HEK293 (cell line): Measurements from ENCODE around the gene FDXR.

ENCODE experiments used
- CTCF ChIA-PET: fragments of 350-600 bp; formaldehyde crosslinking; extraction: SDS; loops from one replicate; lab custom pipeline; 2021; ENCODE audit warnings: antibody characterized with exemption; lab: Yijun Ruan, JAX
- POLR2A ChIA-PET: fragments of 300-600 bp; formaldehyde crosslinking; extraction: SDS; loops from one replicate; lab custom pipeline; 2020; ENCODE audit warnings: antibody characterized with exemption, inconsistent platforms; lab: Yijun Ruan, JAX
- H3K27ac ChIP-seq: fragments of 200-500 bp; sonication (Bioruptor generic); 2 replicates; pipeline ENCODE4 v1.5.1; 2014; ENCODE audit warnings: low read depth, low read length, control low read depth, inconsistent platforms; ENCODE audit errors: extremely low read depth
- H3K36me3 ChIP-seq, 2 experiments: fragments of 200-500 bp in 1 of 2; sonication (Bioruptor generic) in 1 of 2; 1 replicate in 1 of 2; 2 replicates in 1 of 2; pipeline ENCODE4 v1.5.1; 2014 to 2017; ENCODE audit warnings: inconsistent platforms in 2 of 2, low read length in 2 of 2; ENCODE audit not compliant: control insufficient read depth in 2 of 2, insufficient read depth in 1 of 2
- H3K4me1 ChIP-seq: fragments of 200-500 bp; sonication (Bioruptor generic); 2 replicates; pipeline ENCODE4 v1.5.1; 2014; ENCODE audit warnings: mild to moderate bottlenecking, low read length, inconsistent platforms; ENCODE audit not compliant: control insufficient read depth, insufficient read depth
- H3K4me3 ChIP-seq: 2 replicates; pipeline ENCODE4 v1.5.1; 2011; ENCODE audit warnings: low read depth, mild to moderate bottlenecking, control low read depth, low read length, moderate library complexity
- H3K9me3 ChIP-seq: fragments of 200-500 bp; sonication (Bioruptor generic); 2 replicates; pipeline ENCODE4 v1.5.1; 2014; ENCODE audit warnings: low read depth, low read length, inconsistent platforms; ENCODE audit not compliant: control insufficient read depth, insufficient read depth
- GLIS2 ChIP-seq: fragments of 450-650 bp; formaldehyde crosslinking; IDR thresholded peaks from 2 replicates; pipeline ENCODE4 v1.5.1; 2016; ENCODE audit warnings: missing biosample characterization, missing genetic modification characterization
- HOXC10 ChIP-seq: sonication (generic); formaldehyde crosslinking; IDR thresholded peaks from 2 replicates; pipeline ENCODE4 v1.8.1; 2023; ENCODE audit warnings: mild to moderate bottlenecking, missing genetic modification reagents
- SP2 ChIP-seq: fragments of 450-650 bp; formaldehyde crosslinking; IDR thresholded peaks from 2 replicates; pipeline ENCODE4 v1.5.1; 2016; ENCODE audit warnings: missing biosample characterization, missing genetic modification characterization
- TRIM28 ChIP-seq: IDR thresholded peaks from 2 replicates; pipeline ENCODE4 v1.6.1; 2011; ENCODE audit warnings: low read length, control low read depth, borderline replicate concordance
- WT1 ChIP-seq: fragments of 450-650 bp; formaldehyde crosslinking; IDR thresholded peaks from 2 replicates; pipeline ENCODE4 v1.5.1; 2016; ENCODE audit warnings: missing biosample characterization, missing genetic modification characterization
- YY2 ChIP-seq: fragments of 450-650 bp; formaldehyde crosslinking; IDR thresholded peaks from 2 replicates; pipeline ENCODE4 v1.5.1; 2016; ENCODE audit warnings: missing biosample characterization, missing genetic modification characterization
- ZFP69B ChIP-seq: fragments of 450-650 bp; formaldehyde crosslinking; IDR thresholded peaks from 2 replicates; pipeline ENCODE4 v1.5.1; 2016; ENCODE audit warnings: missing biosample characterization, missing genetic modification characterization
- ZNF132 ChIP-seq: fragments of 450-650 bp; formaldehyde crosslinking; IDR thresholded peaks from 2 replicates; pipeline ENCODE4 v1.5.1; 2017; ENCODE audit warnings: missing biosample characterization, missing genetic modification characterization, borderline replicate concordance
- ZNF138 ChIP-seq: fragments of 450-650 bp; formaldehyde crosslinking; IDR thresholded peaks from 2 replicates; pipeline ENCODE4 v1.5.1; 2016; ENCODE audit warnings: missing biosample characterization, missing genetic modification characterization, borderline replicate concordance
- ZNF146 ChIP-seq: fragments of 450-650 bp; formaldehyde crosslinking; IDR thresholded peaks from 2 replicates; pipeline ENCODE4 v1.5.1; 2016; ENCODE audit warnings: missing biosample characterization, missing genetic modification characterization
- ZNF175 ChIP-seq: fragments of 450-650 bp; formaldehyde crosslinking; IDR thresholded peaks from 2 replicates; pipeline ENCODE4 v1.5.1; 2016; ENCODE audit warnings: missing biosample characterization, missing genetic modification characterization
- ZNF19 ChIP-seq: fragments of 450-650 bp; formaldehyde crosslinking; IDR thresholded peaks from 2 replicates; pipeline ENCODE4; 2016; ENCODE audit warnings: missing biosample characterization, missing genetic modification characterization, low read depth
- ZNF404 ChIP-seq: fragments of 450-650 bp; formaldehyde crosslinking; IDR thresholded peaks from 2 replicates; pipeline ENCODE4 v1.5.1; 2017; ENCODE audit warnings: missing biosample characterization, missing genetic modification characterization
- ZNF488 ChIP-seq: fragments of 450-650 bp; formaldehyde crosslinking; IDR thresholded peaks from 2 replicates; pipeline ENCODE4 v1.5.1; 2016; ENCODE audit warnings: missing biosample characterization, missing genetic modification characterization
- ZNF501 ChIP-seq: fragments of 450-650 bp; formaldehyde crosslinking; IDR thresholded peaks from 2 replicates; pipeline ENCODE4 v1.5.1; 2016; ENCODE audit warnings: missing biosample characterization, missing genetic modification characterization
- ZNF510 ChIP-seq: fragments of 450-650 bp; formaldehyde crosslinking; IDR thresholded peaks from 2 replicates; pipeline ENCODE4 v1.5.1; 2018; ENCODE audit warnings: mild to moderate bottlenecking, missing genetic modification characterization, missing biosample characterization; ENCODE audit not compliant: insufficient replicate concordance
- ZNF558 ChIP-seq: fragments of 450-650 bp; formaldehyde crosslinking; IDR thresholded peaks from 2 replicates; pipeline ENCODE4 v1.5.1; 2016; ENCODE audit warnings: missing biosample characterization, missing genetic modification characterization
- ZNF624 ChIP-seq: fragments of 450-650 bp; formaldehyde crosslinking; IDR thresholded peaks from 2 replicates; pipeline ENCODE4 v1.5.1; 2017; ENCODE audit warnings: missing biosample characterization, missing genetic modification characterization
- ZNF629 ChIP-seq: fragments of 450-650 bp; formaldehyde crosslinking; IDR thresholded peaks from 2 replicates; pipeline ENCODE4 v1.5.1; 2017; ENCODE audit warnings: missing biosample characterization, missing genetic modification characterization
- ZNF658 ChIP-seq: fragments of 450-650 bp; formaldehyde crosslinking; IDR thresholded peaks from 2 replicates; pipeline ENCODE4; 2016; ENCODE audit warnings: missing biosample characterization, missing genetic modification characterization
- ZNF792 ChIP-seq: fragments of 450-650 bp; formaldehyde crosslinking; IDR thresholded peaks from 2 replicates; pipeline ENCODE4 v1.5.1; 2016; ENCODE audit warnings: missing biosample characterization, missing genetic modification characterization
- ZNF830 ChIP-seq: fragments of 450-650 bp; IDR thresholded peaks from 2 replicates; pipeline ENCODE4 v1.5.0; 2018; ENCODE audit warnings: missing biosample characterization, missing genetic modification characterization, low read depth, mild to moderate bottlenecking, moderate library complexity
- TF ChIP-seq, protein P1 (sequence below): fragments of 450-650 bp; formaldehyde crosslinking; conservative IDR thresholded peaks from 2 replicates; pipeline ENCODE4 v1.5.1; 2016; ENCODE audit warnings: low read depth, missing biosample characterization, missing genetic modification characterization
- TF ChIP-seq, protein P2 (sequence below): fragments of 450-650 bp; formaldehyde crosslinking; IDR thresholded peaks from 2 replicates; pipeline ENCODE4 v1.5.1; 2016; ENCODE audit warnings: missing biosample characterization, missing genetic modification characterization
- TF ChIP-seq, protein P3 (sequence below): fragments of 450-650 bp; formaldehyde crosslinking; IDR thresholded peaks from 2 replicates; pipeline ENCODE4 v1.5.1; 2016; ENCODE audit warnings: missing biosample characterization, missing genetic modification characterization

Gene FDXR

GRCh38 chr17:74819801-74820436, 52.9 kb downstream of the FDXR start:
- CTCF ChIA-PET = interaction anchor here (0.6 to 1.0 kb wide), 2 partner anchors 9 to 48 kb away, joined by 3 to 5 read pairs; no protein-coding TSS in a partner anchor
- Histone ChIP-seq H3K4me1 (no peaks in the 10 kb centered on the region), H3K27ac (no peak overlapping the region), H3K36me3 (peaks cover 0 to 46% of the 10 kb centered on the region in 2 experiments; a peak in 1 of 3 replicates), H3K9me3 (no peaks in the 10 kb centered on the region), H3K4me3 (no peak overlapping the region)
- POLR2A ChIA-PET = no interaction called here
- TF ChIP-seq YY2 (tag by site-specific recombination) = no peak
- TF ChIP-seq ZNF658 (tag by site-specific recombination) = no peak
- no peak for TF ChIP-seq ZNF624 (tag by site-specific recombination)
- TF ChIP-seq ZFP69B (tag by site-specific recombination) = no peak
- no peak for TF ChIP-seq ZNF175 (tag by site-specific recombination)
- no peak for TF ChIP-seq HOXC10 (CRISPR knock-in tag)
- TF ChIP-seq ZNF488 (tag by site-specific recombination) = no peak
- no peak for TF ChIP-seq SP2 (tag by site-specific recombination)
- TF ChIP-seq, protein P1, sequence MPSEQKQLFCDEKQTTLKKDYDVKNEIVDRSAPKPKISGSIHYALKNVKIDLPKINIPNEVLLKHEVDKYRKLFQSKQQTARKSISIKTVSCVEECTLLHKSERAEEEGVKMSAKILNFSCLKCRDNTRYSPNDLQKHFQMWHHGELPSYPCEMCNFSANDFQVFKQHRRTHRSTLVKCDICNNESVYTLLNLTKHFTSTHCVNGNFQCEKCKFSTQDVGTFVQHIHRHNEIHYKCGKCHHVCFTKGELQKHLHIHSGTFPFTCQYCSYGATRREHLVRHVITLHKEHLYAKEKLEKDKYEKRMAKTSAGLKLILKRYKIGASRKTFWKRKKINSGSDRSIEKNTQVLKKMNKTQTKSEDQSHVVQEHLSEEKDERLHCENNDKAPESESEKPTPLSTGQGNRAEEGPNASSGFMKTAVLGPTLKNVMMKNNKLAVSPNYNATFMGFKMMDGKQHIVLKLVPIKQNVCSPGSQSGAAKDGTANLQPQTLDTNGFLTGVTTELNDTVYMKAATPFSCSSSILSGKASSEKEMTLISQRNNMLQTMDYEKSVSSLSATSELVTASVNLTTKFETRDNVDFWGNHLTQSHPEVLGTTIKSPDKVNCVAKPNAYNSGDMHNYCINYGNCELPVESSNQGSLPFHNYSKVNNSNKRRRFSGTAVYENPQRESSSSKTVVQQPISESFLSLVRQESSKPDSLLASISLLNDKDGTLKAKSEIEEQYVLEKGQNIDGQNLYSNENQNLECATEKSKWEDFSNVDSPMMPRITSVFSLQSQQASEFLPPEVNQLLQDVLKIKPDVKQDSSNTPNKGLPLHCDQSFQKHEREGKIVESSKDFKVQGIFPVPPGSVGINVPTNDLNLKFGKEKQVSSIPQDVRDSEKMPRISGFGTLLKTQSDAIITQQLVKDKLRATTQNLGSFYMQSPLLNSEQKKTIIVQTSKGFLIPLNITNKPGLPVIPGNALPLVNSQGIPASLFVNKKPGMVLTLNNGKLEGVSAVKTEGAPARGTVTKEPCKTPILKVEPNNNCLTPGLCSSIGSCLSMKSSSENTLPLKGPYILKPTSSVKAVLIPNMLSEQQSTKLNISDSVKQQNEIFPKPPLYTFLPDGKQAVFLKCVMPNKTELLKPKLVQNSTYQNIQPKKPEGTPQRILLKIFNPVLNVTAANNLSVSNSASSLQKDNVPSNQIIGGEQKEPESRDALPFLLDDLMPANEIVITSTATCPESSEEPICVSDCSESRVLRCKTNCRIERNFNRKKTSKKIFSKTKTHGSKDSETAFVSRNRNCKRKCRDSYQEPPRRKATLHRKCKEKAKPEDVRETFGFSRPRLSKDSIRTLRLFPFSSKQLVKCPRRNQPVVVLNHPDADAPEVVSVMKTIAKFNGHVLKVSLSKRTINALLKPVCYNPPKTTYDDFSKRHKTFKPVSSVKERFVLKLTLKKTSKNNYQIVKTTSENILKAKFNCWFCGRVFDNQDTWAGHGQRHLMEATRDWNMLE (tag by site-specific recombination) = no peak
- TF ChIP-seq ZNF510 (tag by site-specific recombination) = no peak
- TF ChIP-seq GLIS2 (tag by site-specific recombination) = no peak
- no peak for TF ChIP-seq WT1
- TF ChIP-seq ZNF792 (tag by site-specific recombination) = no peak
- TF ChIP-seq, all 188 proteins: peak for 0

DNA sequence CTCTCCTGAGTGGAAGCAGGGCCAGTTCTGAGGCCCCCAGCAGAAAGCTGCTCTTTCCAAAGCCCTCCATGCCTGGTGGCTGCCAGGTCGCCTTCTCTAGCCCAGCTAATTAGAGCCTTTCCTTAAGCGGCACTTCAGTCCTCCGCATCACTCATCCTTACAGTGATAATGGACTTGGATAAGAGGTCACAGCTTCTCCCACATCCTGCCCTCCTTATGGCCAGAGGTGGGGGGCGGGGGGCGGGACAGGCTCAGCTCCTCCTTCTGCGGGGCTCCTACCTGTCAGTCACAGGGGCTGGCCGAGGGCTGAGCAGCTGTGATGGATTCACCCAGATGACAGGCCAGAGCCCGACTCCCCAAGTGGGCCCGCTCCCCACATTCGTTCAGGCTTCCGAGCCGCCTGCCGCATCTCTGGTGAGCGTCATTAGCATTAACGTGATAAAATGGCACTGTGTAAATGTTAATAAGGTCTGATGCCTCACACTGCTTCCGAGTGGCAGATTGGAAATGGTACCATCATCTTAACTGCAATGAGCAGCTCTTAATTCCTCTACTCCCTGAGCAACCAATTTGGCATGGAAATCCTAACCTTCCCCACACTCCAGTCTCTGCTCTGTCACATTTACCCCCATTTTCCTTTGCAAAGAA, 54.4 kb downstream of the FDXR start:
- Histone ChIP-seq H3K36me3 (peaks cover 0 to 41% of the 10 kb centered on the region in 2 experiments; a peak in 1 of 3 replicates), H3K9me3 (no peaks in the 10 kb centered on the region), H3K27ac (no peak overlapping the region), H3K4me1 (no peaks in the 10 kb centered on the region), H3K4me3 (no peak overlapping the region)
- ChIA-PET CTCF (interaction anchor here (0.6 to 1.0 kb wide), 4 partner anchors 11 to 220 kb away, joined by 3 to 4 read pairs (median 3); no protein-coding TSS in a partner anchor), POLR2A (interaction anchor here (0.7 kb wide), 1 partner anchor 530 kb away, joined by 5 read pairs; no protein-coding TSS in a partner anchor)
- no peak for TF ChIP-seq ZNF138
- no peak for TF ChIP-seq YY2 (tag by site-specific recombination)
- TF ChIP-seq ZNF629 = no peak
- no peak for TF ChIP-seq ZNF501 (tag by site-specific recombination)
- TF ChIP-seq ZNF19 (tag by site-specific recombination) = no peak
- TF ChIP-seq HOXC10 (CRISPR knock-in tag) = no peak
- no peak for TF ChIP-seq ZNF132
- TF ChIP-seq, protein P2, sequence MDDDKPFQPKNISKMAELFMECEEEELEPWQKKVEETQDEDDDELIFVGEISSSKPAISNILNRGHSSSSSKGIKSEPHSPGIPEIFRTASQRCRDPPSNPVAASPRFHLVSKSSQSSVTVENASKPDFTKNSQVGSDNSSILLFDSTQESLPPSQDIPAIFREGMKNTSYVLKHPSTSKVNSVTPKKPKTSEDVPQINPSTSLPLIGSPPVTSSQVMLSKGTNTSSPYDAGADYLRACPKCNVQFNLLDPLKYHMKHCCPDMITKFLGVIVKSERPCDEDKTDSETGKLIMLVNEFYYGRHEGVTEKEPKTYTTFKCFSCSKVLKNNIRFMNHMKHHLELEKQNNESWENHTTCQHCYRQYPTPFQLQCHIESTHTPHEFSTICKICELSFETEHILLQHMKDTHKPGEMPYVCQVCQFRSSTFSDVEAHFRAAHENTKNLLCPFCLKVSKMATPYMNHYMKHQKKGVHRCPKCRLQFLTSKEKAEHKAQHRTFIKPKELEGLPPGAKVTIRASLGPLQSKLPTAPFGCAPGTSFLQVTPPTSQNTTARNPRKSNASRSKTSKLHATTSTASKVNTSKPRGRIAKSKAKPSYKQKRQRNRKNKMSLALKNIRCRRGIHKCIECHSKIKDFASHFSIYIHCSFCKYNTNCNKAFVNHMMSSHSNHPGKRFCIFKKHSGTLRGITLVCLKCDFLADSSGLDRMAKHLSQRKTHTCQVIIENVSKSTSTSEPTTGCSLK = no peak
- no peak for TF ChIP-seq ZNF830 (tag by site-specific recombination)
- no peak for TF ChIP-seq TRIM28
- TF ChIP-seq ZNF146 = no peak
- no peak for TF ChIP-seq ZNF404 (tag by site-specific recombination)
- TF ChIP-seq ZNF558 (tag by site-specific recombination) = no peak
- TF ChIP-seq, protein P3, sequence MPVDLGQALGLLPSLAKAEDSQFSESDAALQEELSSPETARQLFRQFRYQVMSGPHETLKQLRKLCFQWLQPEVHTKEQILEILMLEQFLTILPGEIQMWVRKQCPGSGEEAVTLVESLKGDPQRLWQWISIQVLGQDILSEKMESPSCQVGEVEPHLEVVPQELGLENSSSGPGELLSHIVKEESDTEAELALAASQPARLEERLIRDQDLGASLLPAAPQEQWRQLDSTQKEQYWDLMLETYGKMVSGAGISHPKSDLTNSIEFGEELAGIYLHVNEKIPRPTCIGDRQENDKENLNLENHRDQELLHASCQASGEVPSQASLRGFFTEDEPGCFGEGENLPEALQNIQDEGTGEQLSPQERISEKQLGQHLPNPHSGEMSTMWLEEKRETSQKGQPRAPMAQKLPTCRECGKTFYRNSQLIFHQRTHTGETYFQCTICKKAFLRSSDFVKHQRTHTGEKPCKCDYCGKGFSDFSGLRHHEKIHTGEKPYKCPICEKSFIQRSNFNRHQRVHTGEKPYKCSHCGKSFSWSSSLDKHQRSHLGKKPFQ (tag by site-specific recombination) = no peak
